ENCODE results near the gene SDK1.
"Not testable (repeated sequence)": the region's sequence is repeated elsewhere in the genome, so short reads cannot be mapped to it uniquely, and the experiment has no call there.

SDK1 gene

GRCh38 chr7:4299431-4299830 is 998.4 kb downstream of the SDK1 start:
- no peak for DNase-seq

GRCh38 chr7:4302203-4302905 is 1001.3 kb downstream of the SDK1 start:
- DNase-seq = no peak

- no peak for DNase-seq
These were observed 1006.5 kb downstream of the SDK1 start for GRCh38 chr7:4307316-4308204.

- DNase-seq = no peak
These were observed 1007.1 kb downstream of the SDK1 start for GRCh38 chr7:4308205-4308590.

- not testable (repeated sequence) for DNase-seq
These were observed 1012.9 kb downstream of the SDK1 start for GRCh38 chr7:4313911-4314310.

- DNase-seq = not testable (repeated sequence)
These were observed 1013.3 kb downstream of the SDK1 start for GRCh38 chr7:4314316-4314715.
